GM20431 (cell line): ENCODE measurements around the gene PRUNE2.

ENCODE experiments used
- in situ Hi-C: fragments of 300-500 bp; cut with MseI, MboI; formaldehyde crosslinking; loops from one replicate; pipeline ENCODE4 v1.15.0; 2020; ENCODE audit warnings: low sequenced_read_pairs; ENCODE audit not compliant: unreplicated experiment

The PRUNE2 gene

GRCh38 chr9:76562511-76562911 is 343.4 kb downstream of the PRUNE2 start:
- in situ Hi-C loops, result no loop called here

- in situ Hi-C loops, result no loop called here
These were observed 344.0 kb downstream of the PRUNE2 start for GRCh38 chr9:76561900-76562299.
